ENCODE data around the gene FAM53A.
"Not testable (repeated sequence)": the region's sequence is repeated elsewhere in the genome, so short reads cannot be mapped to it uniquely, and the experiment has no call there.

The FAM53A gene

DNA sequence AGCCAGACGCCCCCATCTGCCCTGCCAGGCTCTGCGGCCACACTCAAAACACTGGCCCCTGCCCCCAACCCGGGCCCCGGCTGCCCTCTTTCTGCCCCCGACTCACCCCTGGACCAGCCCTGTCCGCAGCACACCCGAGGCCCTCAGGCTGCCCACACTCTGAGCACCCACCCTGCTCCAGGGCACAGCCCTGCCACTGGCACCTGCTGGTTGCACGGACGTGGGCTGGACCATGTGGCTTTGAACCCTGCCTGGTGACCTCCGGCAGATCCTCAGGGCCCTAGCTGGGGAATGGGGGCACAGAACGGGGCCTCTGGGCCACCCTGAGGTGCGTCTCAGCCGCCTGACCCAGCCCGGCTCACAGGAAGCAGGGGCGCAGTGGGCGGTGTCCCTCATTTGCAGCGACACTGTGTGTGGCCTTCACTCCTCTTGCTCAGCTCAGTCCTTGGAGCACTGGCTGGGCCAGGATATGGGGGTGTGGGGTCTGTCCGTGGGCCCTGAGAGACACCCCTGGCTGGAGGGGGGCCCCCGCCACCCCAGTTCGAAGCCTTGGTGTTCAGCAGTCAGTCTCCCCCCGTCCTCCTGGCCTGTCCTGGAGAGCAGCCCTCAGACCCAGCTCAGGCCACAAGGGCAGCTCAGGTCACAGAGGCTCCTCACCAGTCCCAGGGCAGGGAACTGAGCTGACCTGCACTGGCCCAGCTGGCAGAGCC is 73.2 kb downstream of the FAM53A start:
- H3K9me3 Mint-ChIP-seq: no peaks in the 10 kb centered on the region
- H3K36me3 Mint-ChIP-seq (ENCODE audit: low read depth): no peaks in the 10 kb centered on the region
- H3K4me3 Mint-ChIP-seq: no peak overlapping the region
- TF ChIP-seq, protein P1, sequence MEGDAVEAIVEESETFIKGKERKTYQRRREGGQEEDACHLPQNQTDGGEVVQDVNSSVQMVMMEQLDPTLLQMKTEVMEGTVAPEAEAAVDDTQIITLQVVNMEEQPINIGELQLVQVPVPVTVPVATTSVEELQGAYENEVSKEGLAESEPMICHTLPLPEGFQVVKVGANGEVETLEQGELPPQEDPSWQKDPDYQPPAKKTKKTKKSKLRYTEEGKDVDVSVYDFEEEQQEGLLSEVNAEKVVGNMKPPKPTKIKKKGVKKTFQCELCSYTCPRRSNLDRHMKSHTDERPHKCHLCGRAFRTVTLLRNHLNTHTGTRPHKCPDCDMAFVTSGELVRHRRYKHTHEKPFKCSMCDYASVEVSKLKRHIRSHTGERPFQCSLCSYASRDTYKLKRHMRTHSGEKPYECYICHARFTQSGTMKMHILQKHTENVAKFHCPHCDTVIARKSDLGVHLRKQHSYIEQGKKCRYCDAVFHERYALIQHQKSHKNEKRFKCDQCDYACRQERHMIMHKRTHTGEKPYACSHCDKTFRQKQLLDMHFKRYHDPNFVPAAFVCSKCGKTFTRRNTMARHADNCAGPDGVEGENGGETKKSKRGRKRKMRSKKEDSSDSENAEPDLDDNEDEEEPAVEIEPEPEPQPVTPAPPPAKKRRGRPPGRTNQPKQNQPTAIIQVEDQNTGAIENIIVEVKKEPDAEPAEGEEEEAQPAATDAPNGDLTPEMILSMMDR (IDR thresholded peaks at IDR 0.05): no peak
- peaks cover 16% of the 10 kb centered on the region for H3K4me1 Mint-ChIP-seq
- H3K27ac Mint-ChIP-seq: no peak overlapping the region
- peaks cover 13% of the 10 kb centered on the region for H3K27me3 Mint-ChIP-seq (ENCODE audit: low read depth, poor library complexity)
- no peak for DNase-seq

DNA sequence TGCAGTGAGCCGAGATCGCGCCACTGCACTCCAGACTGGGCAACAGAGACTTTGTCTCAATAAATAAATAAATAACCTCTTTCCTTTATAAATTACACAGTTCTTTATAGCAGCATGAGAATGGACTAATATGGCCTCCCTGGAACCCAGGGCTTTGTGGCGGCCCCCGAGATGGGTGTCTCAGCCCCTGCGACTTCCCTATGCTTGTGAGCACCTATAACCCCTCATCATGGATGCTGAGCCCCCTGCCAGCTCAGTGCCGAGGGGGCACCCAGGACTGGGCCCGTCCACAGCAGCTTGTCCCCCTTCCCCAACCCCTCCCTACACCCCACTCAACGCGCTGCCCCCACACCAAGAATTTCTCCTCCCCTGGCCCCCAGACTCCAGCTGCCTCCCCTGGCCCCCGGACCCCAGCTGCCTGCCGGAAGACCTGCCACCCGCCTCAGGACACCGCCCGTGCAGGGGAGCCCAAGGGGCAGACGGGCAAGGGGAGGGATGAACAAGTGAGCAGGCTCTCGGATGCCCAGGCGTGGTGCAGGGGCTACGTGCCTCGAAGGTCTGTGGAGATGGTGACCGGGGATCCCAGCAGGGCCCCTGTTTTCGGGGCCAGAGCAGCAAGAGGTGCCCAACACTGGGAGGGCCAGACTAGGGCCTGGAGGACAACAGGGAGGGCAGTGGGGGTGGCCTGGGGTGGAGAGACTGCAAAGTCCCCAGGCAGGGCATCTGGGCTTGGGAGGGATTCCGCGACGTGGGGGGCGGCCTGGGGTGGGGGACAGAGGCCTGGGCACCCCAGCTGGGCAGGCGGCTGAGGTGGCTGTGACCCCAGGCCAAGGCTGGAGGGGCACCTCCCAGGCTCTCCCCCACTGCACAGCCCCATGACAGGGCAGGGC is 74.0 kb downstream of the FAM53A start:
- Mint-ChIP-seq H3K27ac (no peak overlapping the region), H3K4me1 (peaks cover 23% of the 10 kb centered on the region), H3K4me3 (no peak overlapping the region), H3K36me3 (ENCODE audit: low read depth) (no peaks in the 10 kb centered on the region), H3K9me3 (no peaks in the 10 kb centered on the region), H3K27me3 (ENCODE audit: low read depth, poor library complexity) (peaks cover 15% of the 10 kb centered on the region)
- TF ChIP-seq, protein P1 (IDR thresholded peaks at IDR 0.05): no peak
- DNase-seq: no peak

DNA sequence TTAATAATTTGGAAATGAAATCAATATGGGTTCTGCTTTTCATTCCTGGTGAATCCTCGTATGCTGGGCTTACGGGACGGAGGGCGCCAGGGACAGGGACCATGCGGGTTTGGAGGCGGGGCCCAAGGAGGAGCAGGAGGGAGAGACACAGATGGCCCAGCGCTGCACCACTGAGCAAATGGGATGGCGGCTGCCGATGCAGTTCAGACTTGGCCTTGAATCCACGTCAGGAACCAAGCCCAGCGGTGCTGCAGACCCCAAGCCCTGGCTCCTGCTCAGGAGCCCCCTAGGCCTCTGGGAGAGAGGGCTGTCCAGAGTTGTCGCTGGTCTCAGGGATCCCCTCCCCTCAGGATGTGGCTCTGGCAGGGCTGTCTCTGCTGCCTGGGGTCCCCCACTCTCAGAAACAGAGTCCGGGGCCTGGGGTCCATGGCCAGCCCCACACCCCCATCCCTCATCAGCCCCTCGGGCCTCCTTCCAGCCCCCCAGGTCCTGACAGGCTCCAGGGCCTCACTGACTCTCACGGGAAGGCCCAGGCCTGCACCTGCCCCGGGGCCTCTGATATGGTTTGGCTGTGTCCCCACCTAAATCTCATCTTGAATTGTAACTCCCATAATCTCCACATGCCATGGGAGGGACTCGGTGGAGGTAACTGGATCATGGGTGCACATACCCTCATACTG is 75.2 kb downstream of the FAM53A start:
- TF ChIP-seq, protein P1 (IDR thresholded peaks at IDR 0.05): no peak
- Mint-ChIP-seq H3K9me3 (no peaks in the 10 kb centered on the region), H3K27me3 (ENCODE audit: low read depth, poor library complexity) (peaks cover 8% of the 10 kb centered on the region), H3K27ac (no peak overlapping the region), H3K4me3 (peak overlapping the region; percentile 44), H3K4me1 (peaks cover 32% of the 10 kb centered on the region), H3K36me3 (ENCODE audit: low read depth) (no peaks in the 10 kb centered on the region)
- DNase-seq: no peak

DNA sequence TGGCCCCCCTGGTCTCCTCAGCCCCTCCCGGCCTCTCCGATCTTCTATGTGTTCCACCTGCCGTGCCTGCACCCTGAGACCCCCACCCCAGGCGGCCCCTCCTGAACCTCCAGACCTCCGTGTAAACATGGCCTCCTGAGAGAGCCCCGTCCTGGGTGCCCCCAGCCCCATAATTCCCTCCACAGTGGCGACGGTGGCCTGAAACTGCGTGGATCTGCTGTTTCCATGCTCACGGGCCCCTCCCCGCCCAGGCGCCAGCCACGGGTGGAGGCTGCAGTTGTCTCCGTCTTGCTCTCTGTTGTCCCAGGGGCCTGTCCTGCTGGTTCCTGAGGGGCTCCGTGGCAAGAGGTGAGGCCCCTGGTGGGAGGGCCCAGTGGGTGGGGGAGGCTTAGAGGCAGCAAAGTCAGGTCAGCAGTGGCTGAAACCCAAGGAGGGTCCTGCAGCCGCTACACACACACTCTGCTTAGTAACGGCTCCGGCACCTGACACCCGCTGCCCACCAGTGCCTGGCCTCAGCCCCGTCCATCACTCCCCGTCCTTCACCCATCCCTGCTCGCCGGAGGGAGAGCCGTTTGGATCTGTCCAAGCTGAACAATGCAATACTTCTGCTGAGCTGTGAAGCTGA is 75.8 kb downstream of the FAM53A start:
- TF ChIP-seq, protein P1 (IDR thresholded peaks at IDR 0.05): no peak
- peak overlapping the region; percentile 44 for H3K4me3 Mint-ChIP-seq
- H3K36me3 Mint-ChIP-seq (ENCODE audit: low read depth): no peaks in the 10 kb centered on the region
- H3K27me3 Mint-ChIP-seq (ENCODE audit: low read depth, poor library complexity): peaks cover 8% of the 10 kb centered on the region
- peaks cover 32% of the 10 kb centered on the region for H3K4me1 Mint-ChIP-seq
- no peak overlapping the region for H3K27ac Mint-ChIP-seq
- DNase-seq: peak; percentile 59
- no peaks in the 10 kb centered on the region for H3K9me3 Mint-ChIP-seq

DNA sequence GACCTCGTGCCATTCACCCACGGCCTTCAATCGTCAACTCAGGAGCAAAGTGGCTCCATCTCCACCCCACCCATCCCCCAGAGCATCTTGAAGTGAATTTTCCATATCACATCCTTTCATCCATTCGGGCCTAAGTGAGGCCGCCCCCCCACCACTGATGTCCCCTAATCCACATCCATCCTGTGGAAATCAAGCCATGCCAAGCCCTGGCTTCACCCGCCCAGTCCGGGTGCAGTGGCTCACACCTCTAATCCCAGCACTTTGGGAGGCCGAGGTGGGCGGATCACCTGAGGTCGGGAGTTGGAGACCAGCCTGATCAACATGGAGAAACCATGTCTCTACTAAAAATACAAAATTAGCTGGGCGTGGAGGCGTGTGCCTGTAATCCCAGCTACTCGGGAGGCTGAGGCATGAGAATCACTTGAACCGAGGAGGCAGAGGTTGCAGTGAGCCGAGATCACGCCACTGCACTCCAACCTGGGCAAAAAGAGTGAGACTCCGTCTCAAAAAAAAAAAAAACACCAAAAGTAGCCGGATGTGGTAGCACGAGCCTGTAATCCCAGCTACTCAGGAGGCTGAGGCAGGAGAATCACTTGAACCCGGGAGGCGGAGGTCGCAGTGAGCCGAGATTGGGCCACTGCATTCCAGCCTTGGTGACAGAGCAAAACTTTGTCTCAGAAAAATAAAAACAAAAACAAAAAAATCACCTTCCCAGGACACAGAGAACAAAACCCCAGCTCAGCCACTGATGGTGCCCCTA is 76.5 kb downstream of the FAM53A start:
- peaks cover 32% of the 10 kb centered on the region for H3K4me1 Mint-ChIP-seq

More for the DNA sequence above, 76.5 kb downstream of the FAM53A start:
- H3K4me3 Mint-ChIP-seq; H3K27ac Mint-ChIP-seq; H3K36me3 Mint-ChIP-seq (ENCODE audit: low read depth); H3K9me3 Mint-ChIP-seq; H3K27me3 Mint-ChIP-seq (ENCODE audit: low read depth, poor library complexity); DNase-seq: not testable (repeated sequence)

Measured in nephron progenitor cell (in vitro differentiated cells).